NAMALWA (cell line): Measurements from ENCODE around the gene PRDX5.
A peak's percentile ranks its signal among the peaks of the same experiment; 100 is the strongest.

ENCODE experiments used
- DNase-seq: peaks from one replicate; pipeline ENCODE4 v3.0.0-alpha.2; 2015; ENCODE audit warnings: low spot score

Gene PRDX5

GRCh38 chr11:64317961-64318765 lies at the start of gene PRDX5:
TSS of gene PRDX5 (plus strand) at chr11:64318121. CDS start at chr11:64318216, 95 bp downstream.
- peak; percentile 98 for DNase-seq

- peak; percentile 50 for DNase-seq
Observed at GRCh38 chr11:64268893-64269539, 48.9 kb upstream of the PRDX5 start.

- DNase-seq, result peak; percentile 99
Observed at GRCh38 chr11:64269540-64270220, 48.2 kb upstream of the PRDX5 start.

GRCh38 chr11:64275031-64275800 lies 42.7 kb upstream of the PRDX5 start:
- no peak for DNase-seq

GRCh38 chr11:64275841-64276240 lies 42.1 kb upstream of the PRDX5 start:
- DNase-seq, result no peak

- DNase-seq, result no peak
Observed at GRCh38 chr11:64276653-64277431, 41.1 kb upstream of the PRDX5 start.

GRCh38 chr11:64278576-64279190 lies 39.2 kb upstream of the PRDX5 start:
- DNase-seq, result no peak

GRCh38 chr11:64281957-64282770 lies 35.8 kb upstream of the PRDX5 start:
- DNase-seq, result no peak

GRCh38 chr11:64283092-64283491 lies 34.8 kb upstream of the PRDX5 start:
- no peak for DNase-seq

GRCh38 chr11:64284048-64284961 lies 33.6 kb upstream of the PRDX5 start, which contains the start of gene BAD:
TSS of gene BAD (minus strand) at chr11:64284665. CDS start at chr11:64284368, 297 bp downstream.
- peak; percentile 95 for DNase-seq

- peak; percentile 88 for DNase-seq
Observed at GRCh38 chr11:64284962-64285884, 32.7 kb upstream of the PRDX5 start, which contains the start of gene GPR137. TSS of gene GPR137 (plus strand) at chr11:64285848. CDS start at chr11:64286525, 677 bp downstream.

- DNase-seq, result peak; percentile 65
Observed at GRCh38 chr11:64285885-64286800, 31.8 kb upstream of the PRDX5 start.

GRCh38 chr11:64286801-64287159 lies 31.1 kb upstream of the PRDX5 start:
- no peak for DNase-seq

GRCh38 chr11:64287676-64288352 lies 30.1 kb upstream of the PRDX5 start:
- no peak for DNase-seq

- DNase-seq, result no peak
Observed at GRCh38 chr11:64288353-64288750, 29.6 kb upstream of the PRDX5 start.

GRCh38 chr11:64289002-64289564 lies 28.8 kb upstream of the PRDX5 start:
- no peak for DNase-seq
